GM12878 (cell line): ENCODE measurements around the gene GCK. TPM values are rescaled to one million over a fixed set of nuclear protein-coding genes. Genes with fewer than 3 reads are reported as not detected.

ENCODE experiments used
- ATAC-seq: fragments of 200-7000 bp; cut with Tn5 transposase; 3 replicates; pipeline ENCODE4 v1.9.1; 2020; ENCODE audit warnings: mild to moderate bottlenecking, moderate library complexity
- BruUV-seq: library from RNA; stranded (reverse); fragments of 400-500 nt; replicated peaks from 2 replicates; lab custom pipeline; 2021; lab: Mats Ljungman, UMichigan
- CTCF ChIA-PET: fragments of 300-600 bp; sonication (Branson Sonifier 250); formaldehyde crosslinking; extraction: SDS; loops from one replicate; lab custom pipeline; 2021; ENCODE audit warnings: inconsistent platforms; lab: Yijun Ruan, JAX
- POLR2A ChIA-PET: fragments of 350-600 bp; formaldehyde crosslinking; extraction: SDS; loops from one replicate; lab custom pipeline; 2021; ENCODE audit warnings: inconsistent platforms; lab: Charles Lee
- RAD21 ChIA-PET: fragments of 300-600 bp; sonication (Branson Sonifier 250); formaldehyde crosslinking; loops from one replicate; lab custom pipeline; 2023; ENCODE audit warnings: antibody characterized with exemption; ENCODE audit not compliant: unreplicated experiment; lab: Charles Lee
- SMC1A ChIA-PET: fragments of 300-600 bp; sonication (Branson Sonifier 250); formaldehyde crosslinking; loops from one replicate; lab custom pipeline; 2023; ENCODE audit not compliant: unreplicated experiment, uncharacterized antibody; lab: Charles Lee
- DNase-seq: peaks from one replicate; pipeline ENCODE4 v3.0.0-alpha.2; 2011; ENCODE audit warnings: low read depth, low spot score
- FAIRE-seq: peaks from 3 replicates; lab custom pipeline; 2011; peaks lifted over from hg19 to GRCh38; lab: Jason Lieb, UNC
- H2AFZ ChIP-seq: 2 replicates; pipeline ENCODE4 v1.6.0; 2011; ENCODE audit warnings: low read depth, low read length, control low read depth; ENCODE audit not compliant: control insufficient read depth
- H3K27ac ChIP-seq: 2 replicates; pipeline ENCODE4 v1.5.1; 2011; ENCODE audit warnings: control low read depth; ENCODE audit not compliant: control insufficient read depth, insufficient read depth
- H3K27me3 ChIP-seq, 2 experiments: replicated peaks in 1 of 2; 2 replicates each; pipeline versions ENCODE4 v1.6.0 to v1.6.1; 2011; ENCODE audit warnings: low read length in 1 of 2; ENCODE audit not compliant: control insufficient read depth in 2 of 2, insufficient read depth in 2 of 2
- H3K36me3 ChIP-seq, 2 experiments: 2 replicates each; pipeline ENCODE4 v1.5.1; 2011; ENCODE audit warnings: low read length in 1 of 2; ENCODE audit not compliant: control insufficient read depth in 2 of 2, insufficient read depth in 2 of 2
- H3K4me1 ChIP-seq: 2 replicates; pipeline ENCODE4 v1.6.1; 2011; ENCODE audit warnings: mild to moderate bottlenecking, low read length, moderate library complexity, mixed read lengths; ENCODE audit not compliant: control insufficient read depth, insufficient read depth
- H3K4me2 ChIP-seq: 2 replicates; pipeline ENCODE4 v1.6.0; 2011; ENCODE audit warnings: control low read depth; ENCODE audit not compliant: control insufficient read depth, insufficient read depth
- H3K4me3 ChIP-seq: fragments of 200-600 bp; sonication (generic); 2 replicates; pipeline ENCODE4 v1.5.1; 2016
- H3K79me2 ChIP-seq: 2 replicates; pipeline ENCODE4 v1.6.0; 2011; ENCODE audit warnings: low read length; ENCODE audit not compliant: control insufficient read depth, insufficient read depth
- H3K9ac ChIP-seq: 2 replicates; pipeline ENCODE4 v1.8.0; 2011; ENCODE audit warnings: low read length, control low read depth, mixed read lengths; ENCODE audit not compliant: control insufficient read depth, insufficient read depth
- H3K9me3 ChIP-seq: replicated peaks from 3 replicates; pipeline ENCODE4 v1.5.1; 2011; ENCODE audit warnings: mild to moderate bottlenecking, low read length; ENCODE audit not compliant: control insufficient read depth, insufficient read depth
- H4K20me1 ChIP-seq: 2 replicates; pipeline ENCODE4 v1.6.0; 2011; ENCODE audit not compliant: control insufficient read depth, insufficient read depth
- BACH1 ChIP-seq: fragments of 450-650 bp; IDR thresholded peaks from 2 replicates; pipeline ENCODE4 v1.6.1; 2017; ENCODE audit warnings: mild to moderate bottlenecking, borderline replicate concordance
- BRCA1 ChIP-seq: IDR thresholded peaks from 2 replicates; pipeline ENCODE4 v1.6.1; 2011; ENCODE audit warnings: low read depth, low read length, improper control_type of control experiment
- CBX5 ChIP-seq: sonication (generic); IDR thresholded peaks from 2 replicates; pipeline ENCODE4 v1.6.1; 2016; ENCODE audit warnings: low read depth, moderate library complexity, mild to moderate bottlenecking, inconsistent platforms
- IRF5 ChIP-seq: fragments of 450-650 bp; IDR thresholded peaks from 2 replicates; pipeline ENCODE4 v1.6.1; 2017; ENCODE audit warnings: borderline replicate concordance
- MYB ChIP-seq: fragments of 150-350 bp; IDR thresholded peaks from 2 replicates; pipeline ENCODE4 v1.6.1; 2014; ENCODE audit warnings: mild to moderate bottlenecking, low read depth, low read length, borderline replicate concordance
- NBN ChIP-seq: fragments of 450-650 bp; IDR thresholded peaks from 2 replicates; pipeline ENCODE4 v1.6.1; 2016
- NFIC ChIP-seq: IDR thresholded peaks from 2 replicates; pipeline ENCODE4 v1.6.1; 2012; ENCODE audit warnings: low read depth, mild to moderate bottlenecking, inconsistent platforms, low read length, moderate library complexity
- NFXL1 ChIP-seq: fragments of 450-650 bp; IDR thresholded peaks from 2 replicates; pipeline ENCODE4 v1.6.1; 2017; ENCODE audit warnings: antibody characterized with exemption, mild to moderate bottlenecking, borderline replicate concordance
- SMARCA5 ChIP-seq: fragments of 450-650 bp; IDR thresholded peaks from 2 replicates; pipeline ENCODE4 v1.6.1; 2017; ENCODE audit warnings: mild to moderate bottlenecking
- YBX1 ChIP-seq: fragments of 450-650 bp; IDR thresholded peaks from 2 replicates; pipeline ENCODE4 v1.6.1; 2016; ENCODE audit warnings: antibody characterized with exemption
- WGBS: methylation state at CpG from one replicate; pipeline ENCODE4 v1.1.6; 2016; ENCODE audit warnings: low lambda C conversion rate; ENCODE audit not compliant: insufficient replicate concordance, insufficient coverage; ENCODE audit errors: missing lambda C conversion rate; 5-methylcytosine and 5-hydroxymethylcytosine counted together
- in situ Hi-C: fragments of 300-500 bp; cut with MboI; formaldehyde crosslinking; loops from 9 replicates; pipeline ENCODE4 v1.14.3; 2018; ENCODE audit warnings: mixed read lengths
- intact Hi-C: fragments of 100-400 bp; cut with micrococcal nuclease; formaldehyde crosslinking; loops from one replicate; pipeline ENCODE4 v1.14.2; 2022; ENCODE audit not compliant: unreplicated experiment
- polyA plus RNA-seq, 11 experiments: library from polyadenylated mRNA; depleted of rRNA in 4 of 11; unstranded in 6 of 11; stranded (reverse) in 5 of 11; fragments of >200 nt; fragmentation: Nextera tagmentation in 4 of 11; fragmentation: Illumina TruSeq in 1 of 11; extraction: Ambion mirVana in 4 of 11; extraction: Trizol in 1 of 11; gene quantifications; 1 replicate in 1 of 11; 2 replicates in 10 of 11; pipeline versions ENCODE4 v1.2.1 to v1.2.3, GENCODE V29; 2011 to 2016; ENCODE audit warnings: inconsistent platforms in 2 of 11, missing spikeins in 2 of 11, low read depth in 1 of 11
- total RNA-seq, 4 experiments: library from RNA; depleted of rRNA in 3 of 4; stranded (reverse); fragments of >200 nt in 3 of 4; fragmentation: Illumina TruSeq in 1 of 4; extraction: Trizol in 1 of 4; gene quantifications; 2 replicates each; pipeline versions ENCODE4 v1.2.1 to v1.2.3, GENCODE V29; 2013 to 2021

Gene GCK
- total and polyA plus RNA-seq, 10 of the 15 experiments (the other 5 are each of a cell fraction or from before 2014, with no cell fraction given), result 0.06 to 0.16 TPM; not detected in 8

- H3K27ac ChIP-seq, result no peak overlapping the region
- in situ Hi-C loops, result no loop called here
- no peak for ATAC-seq
- ChIA-PET POLR2A (no interaction called here), RAD21 (no interaction called here), SMC1A (no interaction called here), CTCF (interaction anchor here (0.7 kb wide), 1 partner anchor 47 kb away, joined by 3 read pairs; no protein-coding TSS in a partner anchor)
- intact Hi-C loops, result no loop called here
- no peak overlapping the region for H2AFZ ChIP-seq
- H3K4me1 ChIP-seq, result no peaks in the 10 kb centered on the region
- no peak for DNase-seq
- FAIRE-seq, result no peak
- no TSS peak for BruUV-seq
- no peak for TF ChIP-seq NFXL1
- no peak for TF ChIP-seq MYB
- no peak for TF ChIP-seq YBX1
- no peak for TF ChIP-seq BRCA1
- no peak for TF ChIP-seq NBN
- no peak for TF ChIP-seq CBX5
- no peak for TF ChIP-seq NFIC
- no peak for TF ChIP-seq BACH1
- TF ChIP-seq SMARCA5, result no peak
- TF ChIP-seq IRF5, result no peak
- no peaks in the 10 kb centered on the region; a peak in 1 of 4 replicates for H3K27me3 ChIP-seq
- 67% methylated on average over 1 of the region's 1 CpG for WGBS
- H3K4me2 ChIP-seq, result no peak overlapping the region
- H3K79me2 ChIP-seq, result no peaks in the 10 kb centered on the region
- H3K36me3 ChIP-seq, result no peaks in the 10 kb centered on the region
- no peaks in the 10 kb centered on the region for H3K9me3 ChIP-seq
- no peak overlapping the region for H3K4me3 ChIP-seq
- H3K9ac ChIP-seq, result no peak overlapping the region
- H4K20me1 ChIP-seq, result no peaks in the 10 kb centered on the region
Observed at GRCh38 chr7:44163591-44163990, 25.6 kb downstream of the GCK start.
